ENCODE results near the gene CLDND2. TPM values are rescaled to one million over a fixed set of nuclear protein-coding genes. Genes with fewer than 3 reads are reported as not detected.

Gene CLDND2
- total and polyA plus RNA-seq, 11 donors = 0.46 to 2.3 (median 0.92) TPM; not detected in 5

- peaks cover 24 to 78% (median 46%) of the 10 kb centered on the region in 9 donors for H3K27me3 ChIP-seq
- H3K27ac ChIP-seq = no peak overlapping the region
- peaks cover 0 to 17% (median 4%) of the 10 kb centered on the region in 12 donors for H3K4me1 ChIP-seq
- peak overlapping the region in 8 of 12 donors; percentile 7 to 44 (median 29) for H3K4me3 ChIP-seq
- TF ChIP-seq CTCF (IDR thresholded peaks at IDR 0.05) (peak in 3 of 12 donors; percentile 15 to 23 (median 20)), POLR2A (IDR thresholded peaks at IDR 0.05) (no peak)
- peaks cover 0 to 3% (median 0%) of the 10 kb centered on the region in 9 donors for H3K36me3 ChIP-seq
- DNase-seq (peak in 4 of 5 donors; percentile 30 to 63 (median 50)), ATAC-seq (peak in 3 of 4 donors; percentile 48 to 77 (median 69))
- 2 to 4% (median 3%) methylated on average over 42 to 75 of the region's 75 CpGs for WGBS, 4 donors
- intact Hi-C loops (cut with DNase I) = no loop called here
- H3K9me3 ChIP-seq = peaks cover 0 to 5% (median 0%) of the 10 kb centered on the region in 12 donors
These were observed 41.5 kb downstream of the CLDND2 start for GRCh38 chr19:51327066-51328001.

GRCh38 chr19:51326216-51327065 lies 42.4 kb downstream of the CLDND2 start:
- no peak for ATAC-seq
- WGBS, 4 donors = 12 to 22% (median 14%) methylated on average over 14 to 36 of the region's 36 CpGs
- peaks cover 0 to 5% (median 0%) of the 10 kb centered on the region in 12 donors for H3K9me3 ChIP-seq
- intact Hi-C loops (cut with DNase I) = no loop called here
- no peaks in the 10 kb centered on the region for H3K36me3 ChIP-seq
- H3K27me3 ChIP-seq = peaks cover 24 to 72% (median 46%) of the 10 kb centered on the region in 9 donors
- DNase-seq = no peak
- H3K27ac ChIP-seq = no peak overlapping the region
- peaks cover 0 to 17% (median 4%) of the 10 kb centered on the region in 12 donors for H3K4me1 ChIP-seq
- H3K4me3 ChIP-seq = no peak overlapping the region
- TF ChIP-seq POLR2A (IDR thresholded peaks at IDR 0.05) = no peak
- TF ChIP-seq CTCF (IDR thresholded peaks at IDR 0.05) = no peak

- Histone ChIP-seq H3K4me3 (no peak overlapping the region), H3K9me3 (no peaks in the 10 kb centered on the region), H3K4me1 (peaks cover 0 to 17% (median 4%) of the 10 kb centered on the region in 12 donors), H3K36me3 (no peaks in the 10 kb centered on the region), H3K27me3 (peaks cover 24 to 64% (median 46%) of the 10 kb centered on the region in 9 donors), H3K27ac (no peak overlapping the region)
- 74 to 78% (median 75%) methylated on average over 25 to 26 of the region's 26 CpGs for WGBS, 4 donors
- ATAC-seq (no peak), DNase-seq (no peak)
- intact Hi-C loops (cut with DNase I) = no loop called here
- TF ChIP-seq CTCF (IDR thresholded peaks at IDR 0.05) (no peak), POLR2A (IDR thresholded peaks at IDR 0.05) (no peak)
These were observed 43.4 kb downstream of the CLDND2 start for GRCh38 chr19:51325161-51325976.
